ENCODE results near the gene ADAMTS16.

GRCh38 chr5:5309645-5310044 is 169.5 kb downstream of the ADAMTS16 start:
- no peak for TF ChIP-seq EZH2 (IDR thresholded peaks at IDR 0.05; ENCODE audit: borderline replicate concordance, low read depth, low read length, poor library complexity, severe bottlenecking)
- TF ChIP-seq, protein P1, sequence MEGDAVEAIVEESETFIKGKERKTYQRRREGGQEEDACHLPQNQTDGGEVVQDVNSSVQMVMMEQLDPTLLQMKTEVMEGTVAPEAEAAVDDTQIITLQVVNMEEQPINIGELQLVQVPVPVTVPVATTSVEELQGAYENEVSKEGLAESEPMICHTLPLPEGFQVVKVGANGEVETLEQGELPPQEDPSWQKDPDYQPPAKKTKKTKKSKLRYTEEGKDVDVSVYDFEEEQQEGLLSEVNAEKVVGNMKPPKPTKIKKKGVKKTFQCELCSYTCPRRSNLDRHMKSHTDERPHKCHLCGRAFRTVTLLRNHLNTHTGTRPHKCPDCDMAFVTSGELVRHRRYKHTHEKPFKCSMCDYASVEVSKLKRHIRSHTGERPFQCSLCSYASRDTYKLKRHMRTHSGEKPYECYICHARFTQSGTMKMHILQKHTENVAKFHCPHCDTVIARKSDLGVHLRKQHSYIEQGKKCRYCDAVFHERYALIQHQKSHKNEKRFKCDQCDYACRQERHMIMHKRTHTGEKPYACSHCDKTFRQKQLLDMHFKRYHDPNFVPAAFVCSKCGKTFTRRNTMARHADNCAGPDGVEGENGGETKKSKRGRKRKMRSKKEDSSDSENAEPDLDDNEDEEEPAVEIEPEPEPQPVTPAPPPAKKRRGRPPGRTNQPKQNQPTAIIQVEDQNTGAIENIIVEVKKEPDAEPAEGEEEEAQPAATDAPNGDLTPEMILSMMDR (conservative IDR thresholded peaks at IDR 0.05; ENCODE audit: low read depth, low read length) = no peak
